Peyer's patch (tissue), 4 donors: ENCODE measurements around the gene SCRN3.

ENCODE experiments used
- CTCF ChIP-seq, 6 experiments: fragments of 450-650 bp in 4 of 6; fragments of 200-600 bp in 2 of 6; sonication (generic) in 1 of 6; IDR thresholded peaks; one replicate each; pipeline ENCODE4 v1.5.1; 2017 to 2019; ENCODE audit warnings: antibody characterized with exemption in 6 of 6, mild to moderate bottlenecking in 3 of 6, moderate library complexity in 1 of 6
- POLR2A ChIP-seq, 2 donors: fragments of 450-650 bp; IDR thresholded peaks; one replicate each; pipeline ENCODE4 v1.5.1; 2017; ENCODE audit warnings: antibody characterized with exemption in 2 of 2, mild to moderate bottlenecking in 2 of 2, moderate library complexity in 2 of 2

- TF ChIP-seq POLR2A (IDR thresholded peaks at IDR 0.05), result no peak
- TF ChIP-seq CTCF (IDR thresholded peaks at IDR 0.05), result no peak
Measured at GRCh38 chr2:174397773-174398172, 2.2 kb downstream of the SCRN3 start.
